Measurements from ENCODE around the gene VSTM1.

Gene VSTM1

GRCh38 chr19:54010474-54010873 lies 53.2 kb downstream of the VSTM1 start:
- TF ChIP-seq MAX (IDR thresholded peaks at IDR 0.05) (no peak), TEAD4 (IDR thresholded peaks at IDR 0.05) (no peak), TAF1 (IDR thresholded peaks at IDR 0.05; ENCODE audit: low read depth) (no peak), EP300 (IDR thresholded peaks at IDR 0.05; ENCODE audit: borderline replicate concordance) (no peak), CEBPB (IDR thresholded peaks at IDR 0.05) (no peak), RAD21 (IDR thresholded peaks at IDR 0.05; ENCODE audit: low read depth) (no peak), NFIC (IDR thresholded peaks at IDR 0.05) (no peak), REST (IDR thresholded peaks at IDR 0.05; ENCODE audit: low read depth) (no peak), EGR1 (IDR thresholded peaks at IDR 0.05) (no peak), CREB1 (IDR thresholded peaks at IDR 0.05; ENCODE audit: low read depth) (no peak), USF1 (IDR thresholded peaks at IDR 0.05) (no peak), ZBTB7A (IDR thresholded peaks at IDR 0.05; ENCODE audit: low read depth) (no peak), YY1 (IDR thresholded peaks at IDR 0.05; ENCODE audit: low read depth) (no peak), FOXM1 (IDR thresholded peaks at IDR 0.05; ENCODE audit: borderline replicate concordance, low read depth) (no peak)

GRCh38 chr19:54009440-54009839 lies 54.3 kb downstream of the VSTM1 start:
- TF ChIP-seq TEAD4 (IDR thresholded peaks at IDR 0.05) (no peak), TAF1 (IDR thresholded peaks at IDR 0.05; ENCODE audit: low read depth) (no peak), MAX (IDR thresholded peaks at IDR 0.05) (no peak), TCF12 (IDR thresholded peaks at IDR 0.05; ENCODE audit: low read depth) (no peak), CREB1 (IDR thresholded peaks at IDR 0.05; ENCODE audit: low read depth) (no peak), CEBPB (IDR thresholded peaks at IDR 0.05) (no peak), YY1 (IDR thresholded peaks at IDR 0.05; ENCODE audit: low read depth) (no peak), EGR1 (IDR thresholded peaks at IDR 0.05) (no peak), USF1 (IDR thresholded peaks at IDR 0.05) (no peak), FOXM1 (IDR thresholded peaks at IDR 0.05; ENCODE audit: borderline replicate concordance, low read depth) (no peak), NFIC (IDR thresholded peaks at IDR 0.05) (no peak), REST (IDR thresholded peaks at IDR 0.05; ENCODE audit: low read depth) (no peak), EP300 (IDR thresholded peaks at IDR 0.05; ENCODE audit: borderline replicate concordance) (no peak), ZBTB7A (IDR thresholded peaks at IDR 0.05; ENCODE audit: low read depth) (no peak), RAD21 (IDR thresholded peaks at IDR 0.05; ENCODE audit: low read depth) (no peak)

GRCh38 chr19:54002495-54003315 lies 61.0 kb downstream of the VSTM1 start:
- TF ChIP-seq TEAD4 (IDR thresholded peaks at IDR 0.05) (no peak), USF1 (IDR thresholded peaks at IDR 0.05) (no peak), ZBTB7A (IDR thresholded peaks at IDR 0.05; ENCODE audit: low read depth) (no peak), CEBPB (IDR thresholded peaks at IDR 0.05) (no peak), EP300 (IDR thresholded peaks at IDR 0.05; ENCODE audit: borderline replicate concordance) (no peak), FOXM1 (IDR thresholded peaks at IDR 0.05; ENCODE audit: borderline replicate concordance, low read depth) (no peak)

GRCh38 chr19:54001496-54001895 lies 62.2 kb downstream of the VSTM1 start:
- no peak for TF ChIP-seq FOXM1 (IDR thresholded peaks at IDR 0.05; ENCODE audit: borderline replicate concordance, low read depth)
- no peak for TF ChIP-seq MAX (IDR thresholded peaks at IDR 0.05)
- no peak for TF ChIP-seq EP300 (IDR thresholded peaks at IDR 0.05; ENCODE audit: borderline replicate concordance)

- TF ChIP-seq CEBPB (IDR thresholded peaks at IDR 0.05) (no peak), NFIC (IDR thresholded peaks at IDR 0.05) (no peak), CREB1 (IDR thresholded peaks at IDR 0.05; ENCODE audit: low read depth) (no peak)
These were observed 64.0 kb downstream of the VSTM1 start for GRCh38 chr19:53999694-54000093.

Data from Ishikawa (cell line).